ENCODE measurements around the gene PTPRF.

GRCh38 chr1:43648876-43649477 is 118.3 kb downstream of the PTPRF start:
- TF ChIP-seq CTCF (conservative IDR thresholded peaks at IDR 0.05 in 1 of 2, IDR thresholded peaks at IDR 0.05 in 1 of 2; ENCODE audit: extremely low read depth in 1 of 2, insufficient read depth in 1 of 2, low read depth in 1 of 2, low read length in 2 of 2) (no peak), EZH2 (IDR thresholded peaks at IDR 0.05; ENCODE audit: borderline replicate concordance, low read length) (no peak)

Data from mammary epithelial cell (primary cell).